Fibroblast of villous mesenchyme (primary cell): Measurements from ENCODE around the gene ZNF385B. TPM values are rescaled to one million over a fixed set of nuclear protein-coding genes. Genes with fewer than 3 reads are reported as not detected.

ENCODE experiments used
- DNase-seq: peaks from one replicate; pipeline ENCODE4 v3.0.0-alpha.2; 2010; ENCODE audit warnings: low read depth
- H3K4me3 ChIP-seq: 2 replicates; pipeline ENCODE4 v1.5.1; 2011; ENCODE audit warnings: low read depth, mild to moderate bottlenecking, low read length
- total RNA-seq: library from RNA; depleted of rRNA; stranded (reverse); fragments of >200 nt; gene quantifications from 2 replicates; pipeline ENCODE4 v1.2.3, GENCODE V29; 2012
- TF ChIP-seq, protein P1 (sequence below): IDR thresholded peaks from 2 replicates; pipeline ENCODE4 v1.5.1; 2012; ENCODE audit warnings: low read depth, mild to moderate bottlenecking, low read length; ENCODE audit not compliant: insufficient read depth

Gene ZNF385B
- total RNA-seq, 1 donor = not detected

GRCh38 chr2:179843541-179843940 is 17.9 kb downstream of the ZNF385B start:
- TF ChIP-seq, protein P1, sequence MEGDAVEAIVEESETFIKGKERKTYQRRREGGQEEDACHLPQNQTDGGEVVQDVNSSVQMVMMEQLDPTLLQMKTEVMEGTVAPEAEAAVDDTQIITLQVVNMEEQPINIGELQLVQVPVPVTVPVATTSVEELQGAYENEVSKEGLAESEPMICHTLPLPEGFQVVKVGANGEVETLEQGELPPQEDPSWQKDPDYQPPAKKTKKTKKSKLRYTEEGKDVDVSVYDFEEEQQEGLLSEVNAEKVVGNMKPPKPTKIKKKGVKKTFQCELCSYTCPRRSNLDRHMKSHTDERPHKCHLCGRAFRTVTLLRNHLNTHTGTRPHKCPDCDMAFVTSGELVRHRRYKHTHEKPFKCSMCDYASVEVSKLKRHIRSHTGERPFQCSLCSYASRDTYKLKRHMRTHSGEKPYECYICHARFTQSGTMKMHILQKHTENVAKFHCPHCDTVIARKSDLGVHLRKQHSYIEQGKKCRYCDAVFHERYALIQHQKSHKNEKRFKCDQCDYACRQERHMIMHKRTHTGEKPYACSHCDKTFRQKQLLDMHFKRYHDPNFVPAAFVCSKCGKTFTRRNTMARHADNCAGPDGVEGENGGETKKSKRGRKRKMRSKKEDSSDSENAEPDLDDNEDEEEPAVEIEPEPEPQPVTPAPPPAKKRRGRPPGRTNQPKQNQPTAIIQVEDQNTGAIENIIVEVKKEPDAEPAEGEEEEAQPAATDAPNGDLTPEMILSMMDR = no peak
- DNase-seq = no peak
- no peak overlapping the region for H3K4me3 ChIP-seq

GRCh38 chr2:179842498-179843153 is 18.8 kb downstream of the ZNF385B start:
- no peak overlapping the region for H3K4me3 ChIP-seq
- TF ChIP-seq, protein P1 = peak; percentile 49
- DNase-seq = peak; percentile 22

DNA sequence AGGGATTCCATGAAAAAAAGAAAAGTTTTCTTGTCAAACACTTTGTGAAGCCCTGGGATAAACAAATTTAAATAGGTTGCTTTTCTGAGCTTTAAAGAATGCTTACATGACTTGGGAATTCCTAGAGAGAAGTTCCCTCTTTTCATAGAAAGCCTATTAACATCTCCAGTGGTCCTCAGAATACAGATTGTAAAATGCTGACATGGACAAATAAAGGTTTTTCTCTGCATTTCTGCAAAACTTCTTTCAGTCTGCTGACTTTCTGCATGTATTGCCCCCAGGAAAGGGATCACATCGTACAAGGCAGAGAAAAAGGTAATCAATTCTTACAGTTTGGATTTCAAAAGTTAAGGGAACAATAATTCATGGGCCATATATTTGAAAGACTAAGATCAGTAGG is 20.6 kb downstream of the ZNF385B start:
- TF ChIP-seq, protein P1 = no peak
- DNase-seq = no peak
- H3K4me3 ChIP-seq = no peak overlapping the region

GRCh38 chr2:179837408-179837807 is 24.0 kb downstream of the ZNF385B start:
- peak; percentile 64 for DNase-seq
- no peak overlapping the region for H3K4me3 ChIP-seq
- TF ChIP-seq, protein P1 = no peak

DNA sequence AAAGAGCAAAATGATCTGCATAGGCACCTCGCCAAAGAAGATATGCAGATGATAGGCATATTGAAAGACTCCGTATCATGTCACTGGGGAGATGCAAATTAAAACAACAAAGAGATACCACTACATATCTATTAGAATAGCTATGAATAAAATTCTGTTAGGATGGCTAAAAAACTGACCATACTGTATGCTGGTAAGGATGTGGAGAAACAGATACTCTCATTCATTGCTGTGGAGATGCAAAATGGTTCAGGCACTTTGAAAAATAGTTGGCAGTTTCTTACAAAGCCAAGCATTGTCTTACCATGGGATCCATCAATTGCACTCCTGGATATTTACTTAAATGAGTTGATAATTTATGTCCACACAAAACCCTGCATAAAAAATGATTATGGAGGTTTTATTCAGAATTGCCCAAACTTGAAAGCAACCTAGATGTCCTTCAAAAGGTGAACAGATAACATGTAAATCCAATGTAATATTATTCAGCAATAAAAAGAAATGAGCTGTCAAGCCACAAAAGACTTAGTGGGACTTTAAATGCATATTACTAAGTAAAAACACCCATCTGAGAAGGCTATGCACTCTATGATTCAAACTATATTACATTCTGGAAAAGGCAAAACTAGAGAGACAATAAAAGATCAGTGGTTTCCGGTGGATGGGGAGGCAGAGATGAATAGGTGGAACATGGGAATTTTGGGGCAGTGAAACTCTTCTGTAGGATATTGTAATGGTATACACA is 31.2 kb downstream of the ZNF385B start:
- TF ChIP-seq, protein P1 = no peak
- DNase-seq = no peak
- no peak overlapping the region for H3K4me3 ChIP-seq

DNA sequence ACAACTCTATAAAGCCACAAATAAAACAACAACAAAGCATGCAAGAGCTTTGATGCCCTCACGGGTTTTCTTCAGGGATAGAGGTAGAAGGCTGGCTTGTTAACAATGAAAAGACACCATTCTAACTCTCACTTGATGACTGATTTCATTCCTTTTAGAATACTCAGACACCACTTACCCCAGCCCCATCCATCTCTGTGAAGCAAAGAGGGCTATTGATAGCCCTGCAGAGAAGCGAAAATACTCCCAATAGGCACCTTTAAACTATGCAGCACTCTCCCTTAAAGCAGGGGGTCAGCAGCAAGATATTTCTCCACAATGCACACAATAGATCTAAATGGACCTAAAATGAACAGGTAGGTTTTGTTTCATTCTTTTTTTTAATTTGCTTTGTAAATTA is 35.1 kb downstream of the ZNF385B start:
- no peak for DNase-seq
- H3K4me3 ChIP-seq = no peak overlapping the region
- TF ChIP-seq, protein P1 = no peak
